Suprapubic skin (tissue), 4 donors: Measurements from ENCODE around the gene SMIM33. TPM values are rescaled to one million over a fixed set of nuclear protein-coding genes. Genes with fewer than 3 reads are reported as not detected.

ENCODE experiments used
- DNase-seq, 2 donors: peaks; one replicate each; pipeline ENCODE4 v3.0.0-alpha.2; 2019; ENCODE audit warnings: low spot score in 2 of 2
- H3K27ac ChIP-seq: fragments of 200-600 bp; sonication (generic); one replicate; pipeline ENCODE4 v1.5.1; 2019
- H3K27me3 ChIP-seq: fragments of 200-600 bp; sonication (generic); one replicate; pipeline ENCODE4 v1.5.1; 2019
- H3K36me3 ChIP-seq: fragments of 200-600 bp; sonication (generic); one replicate; pipeline ENCODE4 v1.5.1; 2019
- H3K4me1 ChIP-seq: fragments of 200-600 bp; sonication (generic); one replicate; pipeline ENCODE4 v1.5.1; 2019
- H3K4me3 ChIP-seq: fragments of 200-600 bp; sonication (generic); one replicate; pipeline ENCODE4 v1.5.1; 2019; ENCODE audit warnings: mild to moderate bottlenecking
- H3K9me3 ChIP-seq: fragments of 200-600 bp; sonication (generic); one replicate; pipeline ENCODE4 v1.5.1; 2019
- CTCF ChIP-seq, 2 donors: fragments of 200-600 bp in 1 of 2; fragments of 450-650 bp in 1 of 2; sonication (generic) in 1 of 2; IDR thresholded peaks; one replicate each; pipeline ENCODE4 v1.5.1; 2016 to 2019; ENCODE audit warnings: antibody characterized with exemption in 2 of 2, mild to moderate bottlenecking in 1 of 2, moderate library complexity in 1 of 2
- EP300 ChIP-seq: sonication (generic); formaldehyde crosslinking; IDR thresholded peaks from one replicate; pipeline ENCODE4 v1.6.1; 2017; ENCODE audit warnings: antibody characterized with exemption
- POLR2A ChIP-seq, 2 donors: fragments of 450-650 bp; IDR thresholded peaks; one replicate each; pipeline ENCODE4 v1.6.1; 2017; ENCODE audit warnings: antibody characterized with exemption in 2 of 2, mild to moderate bottlenecking in 2 of 2, moderate library complexity in 2 of 2
- POLR2AphosphoS5 ChIP-seq, 3 donors: sonication (generic); formaldehyde crosslinking; IDR thresholded peaks; one replicate each; pipeline ENCODE4 v1.6.1; 2017; ENCODE audit warnings: antibody characterized with exemption in 3 of 3
- WGBS: methylation state at CpG from one replicate; pipeline ENCODE4 v1.1.5; 2018; 5-methylcytosine and 5-hydroxymethylcytosine counted together
- total RNA-seq, 4 donors: library from RNA; depleted of rRNA; stranded (reverse); fragments of >200 nt; gene quantifications; one replicate each; pipeline ENCODE4 v1.1.0, GENCODE V29; 2016

Gene SMIM33
- total RNA-seq, 4 donors from 2014 or later: not detected

- Histone ChIP-seq H3K4me3 (no peak overlapping the region), H3K27me3 (no peaks in the 10 kb centered on the region), H3K9me3 (no peaks in the 10 kb centered on the region), H3K4me1 (peaks cover 2% of the 10 kb centered on the region), H3K36me3 (no peaks in the 10 kb centered on the region), H3K27ac (no peak overlapping the region)
- peak in 1 of 2 donors; percentile 49 for DNase-seq
- TF ChIP-seq CTCF (IDR thresholded peaks at IDR 0.05) (no peak), POLR2A (IDR thresholded peaks at IDR 0.05) (no peak), POLR2AphosphoS5 (IDR thresholded peaks at IDR 0.05) (no peak), EP300 (no peak)
- 80% methylated on average over 3 of the region's 3 CpGs for WGBS
Measured at GRCh38 chr5:139451878-139452660, 18.7 kb upstream of the SMIM33 start.

GRCh38 chr5:139453683-139454567 is 16.9 kb upstream of the SMIM33 start:
- WGBS: 71% methylated on average over 3 of the region's 3 CpGs
- DNase-seq: peak in 1 of 2 donors; percentile 34
- H3K27ac ChIP-seq: no peak overlapping the region
- H3K36me3 ChIP-seq: no peaks in the 10 kb centered on the region
- no peak overlapping the region for H3K4me3 ChIP-seq
- H3K9me3 ChIP-seq: no peaks in the 10 kb centered on the region
- H3K4me1 ChIP-seq: peaks cover 1% of the 10 kb centered on the region
- TF ChIP-seq EP300 (no peak), POLR2A (IDR thresholded peaks at IDR 0.05) (no peak), CTCF (IDR thresholded peaks at IDR 0.05) (no peak), POLR2AphosphoS5 (IDR thresholded peaks at IDR 0.05) (no peak)
- no peaks in the 10 kb centered on the region for H3K27me3 ChIP-seq

- WGBS: 94% methylated on average over 11 of the region's 11 CpGs
- DNase-seq: no peak
- Histone ChIP-seq H3K4me3 (no peak overlapping the region), H3K27ac (no peak overlapping the region), H3K27me3 (no peaks in the 10 kb centered on the region), H3K9me3 (no peaks in the 10 kb centered on the region), H3K36me3 (no peaks in the 10 kb centered on the region), H3K4me1 (peaks cover 9% of the 10 kb centered on the region)
- no peak for TF ChIP-seq POLR2AphosphoS5 (IDR thresholded peaks at IDR 0.05)
Measured at GRCh38 chr5:139454568-139455290, 16.1 kb upstream of the SMIM33 start.

- DNase-seq: no peak
- no peak overlapping the region for H3K4me3 ChIP-seq
- H3K27ac ChIP-seq: no peak overlapping the region
- 94% methylated on average over 8 of the region's 12 CpGs for WGBS
- TF ChIP-seq POLR2AphosphoS5 (IDR thresholded peaks at IDR 0.05): no peak
- no peaks in the 10 kb centered on the region for H3K36me3 ChIP-seq
- H3K9me3 ChIP-seq: no peaks in the 10 kb centered on the region
- H3K4me1 ChIP-seq: peaks cover 12% of the 10 kb centered on the region
- no peaks in the 10 kb centered on the region for H3K27me3 ChIP-seq
Measured at GRCh38 chr5:139456776-139457175, 14.0 kb upstream of the SMIM33 start.

- TF ChIP-seq POLR2AphosphoS5 (IDR thresholded peaks at IDR 0.05) (no peak), EP300 (no peak), POLR2A (IDR thresholded peaks at IDR 0.05) (no peak)
- no peak overlapping the region for H3K4me3 ChIP-seq
- no peak overlapping the region for H3K27ac ChIP-seq
- H3K27me3 ChIP-seq: no peaks in the 10 kb centered on the region
- no peaks in the 10 kb centered on the region for H3K36me3 ChIP-seq
- 98% methylated on average over 5 of the region's 5 CpGs for WGBS
- DNase-seq: no peak
- H3K4me1 ChIP-seq: peaks cover 12% of the 10 kb centered on the region
- no peaks in the 10 kb centered on the region for H3K9me3 ChIP-seq
Measured at GRCh38 chr5:139457241-139457640, 13.6 kb upstream of the SMIM33 start.

- WGBS: 92% methylated on average over 5 of the region's 5 CpGs
- no peak for DNase-seq
- no peak overlapping the region for H3K27ac ChIP-seq
Measured at GRCh38 chr5:139457653-139458306, 13.0 kb upstream of the SMIM33 start.

More at GRCh38 chr5:139457653-139458306, 13.0 kb upstream of the SMIM33 start:
- Histone ChIP-seq H3K36me3 (no peaks in the 10 kb centered on the region), H3K4me1 (peaks cover 12% of the 10 kb centered on the region), H3K4me3 (no peak overlapping the region), H3K9me3 (no peaks in the 10 kb centered on the region), H3K27me3 (no peaks in the 10 kb centered on the region)
- TF ChIP-seq POLR2A (IDR thresholded peaks at IDR 0.05) (no peak), POLR2AphosphoS5 (IDR thresholded peaks at IDR 0.05) (no peak), EP300 (no peak), CTCF (IDR thresholded peaks at IDR 0.05) (no peak)
